ENCODE results near the gene CSNK1G3. TPM values are rescaled to one million over a fixed set of nuclear protein-coding genes. Genes with fewer than 3 reads are reported as not detected.

Gene CSNK1G3
- total RNA-seq, 1 experiment from 2014 or later = 48.3 TPM

GRCh38 chr5:123540534-123540933, 28.6 kb downstream of the CSNK1G3 start:
- no peaks in the 10 kb centered on the region for H3K27me3 Mint-ChIP-seq (ENCODE audit: low read depth)
- Histone ChIP-seq H2BK15ac (ENCODE audit: low read depth, low read length) (no peak overlapping the region), H3K56ac (ENCODE audit: insufficient read length, low read depth, low read length) (no peak overlapping the region), H3K9me3 (ENCODE audit: control insufficient read depth, low read depth, low read length) (no peaks in the 10 kb centered on the region), H3K27me3 (ENCODE audit: insufficient read depth, low read length) (no peaks in the 10 kb centered on the region), H2AK5ac (ENCODE audit: insufficient read length, low read length) (no peak overlapping the region), H3K79me1 (ENCODE audit: insufficient read depth, low read depth, low read length, poor library complexity, severe bottlenecking) (peaks cover 5% of the 10 kb centered on the region), H3K79me2 (ENCODE audit: insufficient read depth, low read length) (peaks cover 13% of the 10 kb centered on the region; the same call in 1 of the 2 replicates), H4K5ac (ENCODE audit: insufficient read length, low read depth, low read length) (no peak overlapping the region), H3K14ac (ENCODE audit: insufficient read depth, low read length) (no peak overlapping the region), H4K8ac (replicated peaks; ENCODE audit: insufficient read length, low read depth, low read length) (no peak overlapping the region), H3K27ac (ENCODE audit: insufficient read length, low read depth, low read length) (no peak overlapping the region), H2BK5ac (ENCODE audit: insufficient read length, low read length) (no peak overlapping the region), H3K23me2 (ENCODE audit: insufficient read length, low read depth, low read length, poor library complexity, severe bottlenecking) (no peaks in the 10 kb centered on the region), H3K4me2 (ENCODE audit: insufficient read depth, insufficient read length, low read length) (no peak overlapping the region), H3K18ac (ENCODE audit: insufficient read length, low read depth, low read length) (no peak overlapping the region), H4K20me1 (ENCODE audit: control insufficient read depth, insufficient read depth, insufficient read length) (no peaks in the 10 kb centered on the region), H2BK12ac (ENCODE audit: insufficient read length, low read depth, low read length) (no peak overlapping the region), H3T11ph (ENCODE audit: low read length) (no peak overlapping the region), H2AFZ (ENCODE audit: low read length) (no peak overlapping the region), H2BK120ac (ENCODE audit: low read depth, low read length, poor library complexity, severe bottlenecking) (no peak overlapping the region), H3K4me1 (ENCODE audit: insufficient read depth, low read length) (no peaks in the 10 kb centered on the region; the same call in 1 of the 2 replicates), H4K91ac (ENCODE audit: insufficient read length, low read depth, low read length) (no peak overlapping the region), H3K9ac (ENCODE audit: extremely low read depth, insufficient read length, low read length) (no peak overlapping the region), H3K23ac (ENCODE audit: insufficient read length, low read depth, low read length) (no peak overlapping the region), H3K4ac (ENCODE audit: low read depth, low read length) (no peak overlapping the region), H2BK20ac (ENCODE audit: low read depth, low read length, poor library complexity, severe bottlenecking) (no peak overlapping the region)
- H3K36me3 Mint-ChIP-seq (ENCODE audit: insufficient read depth in 1 of 3, low read depth in 3 of 3) = peaks cover 3 to 7% (median 6%) of the 10 kb centered on the region in 3 experiments; a peak in 5 of 7 replicates
- no CpG with 5 or more reads among the region's 7 CpGs for WGBS (ENCODE audit: extremely low coverage, insufficient read length, low lambda C conversion rate)
- H3K4me1 Mint-ChIP-seq = peaks cover 22 to 28% of the 10 kb centered on the region in 2 experiments
- no peak for DNase-seq
- no peak overlapping the region for H3K4me3 Mint-ChIP-seq
- H3K27ac Mint-ChIP-seq = no peak overlapping the region
- H3K9me3 Mint-ChIP-seq = peaks cover 0 to 7% of the 10 kb centered on the region in 2 experiments; a peak in 3 of 5 replicates
- TF ChIP-seq CTCF (conservative IDR thresholded peaks at IDR 0.05) = no peak

Measured in H9 (cell line).